Activated naive CD4-positive, alpha-beta T cell treated with anti-CD3 and anti-CD28 coated beads, Interleukin-2, amount 10 ng/mL, durations not matched to agents 5 hours and 36 hours (primary cell): ENCODE data around the gene RPS19BP1. TPM values are rescaled to one million over a fixed set of nuclear protein-coding genes. Genes with fewer than 3 reads are reported as not detected.

Experiments used
- total RNA-seq, 2 experiments: library from RNA; stranded (reverse); gene quantifications; one replicate each; pipeline ENCODE4 v1.2.3, GENCODE V29; 2021

RPS19BP1 gene, protein sequence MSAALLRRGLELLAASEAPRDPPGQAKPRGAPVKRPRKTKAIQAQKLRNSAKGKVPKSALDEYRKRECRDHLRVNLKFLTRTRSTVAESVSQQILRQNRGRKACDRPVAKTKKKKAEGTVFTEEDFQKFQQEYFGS
- 10 to 100 TPM; 59.4 to 60.9 TPM for total RNA-seq

GRCh38 chr22:39532215-39533073 lies at the start of gene RPS19BP1:
Gene RPS19BP1 (minus strand): TSS chr22:39532748. CDS start chr22:39532738, 10 bp downstream.

GRCh38 chr22:39570665-39571064 lies 38.1 kb upstream of the RPS19BP1 start, which contains the start of gene CACNA1I:
Gene CACNA1I (plus strand): TSS chr22:39570753. CDS start chr22:39570753, 0 bp downstream.

DNA sequence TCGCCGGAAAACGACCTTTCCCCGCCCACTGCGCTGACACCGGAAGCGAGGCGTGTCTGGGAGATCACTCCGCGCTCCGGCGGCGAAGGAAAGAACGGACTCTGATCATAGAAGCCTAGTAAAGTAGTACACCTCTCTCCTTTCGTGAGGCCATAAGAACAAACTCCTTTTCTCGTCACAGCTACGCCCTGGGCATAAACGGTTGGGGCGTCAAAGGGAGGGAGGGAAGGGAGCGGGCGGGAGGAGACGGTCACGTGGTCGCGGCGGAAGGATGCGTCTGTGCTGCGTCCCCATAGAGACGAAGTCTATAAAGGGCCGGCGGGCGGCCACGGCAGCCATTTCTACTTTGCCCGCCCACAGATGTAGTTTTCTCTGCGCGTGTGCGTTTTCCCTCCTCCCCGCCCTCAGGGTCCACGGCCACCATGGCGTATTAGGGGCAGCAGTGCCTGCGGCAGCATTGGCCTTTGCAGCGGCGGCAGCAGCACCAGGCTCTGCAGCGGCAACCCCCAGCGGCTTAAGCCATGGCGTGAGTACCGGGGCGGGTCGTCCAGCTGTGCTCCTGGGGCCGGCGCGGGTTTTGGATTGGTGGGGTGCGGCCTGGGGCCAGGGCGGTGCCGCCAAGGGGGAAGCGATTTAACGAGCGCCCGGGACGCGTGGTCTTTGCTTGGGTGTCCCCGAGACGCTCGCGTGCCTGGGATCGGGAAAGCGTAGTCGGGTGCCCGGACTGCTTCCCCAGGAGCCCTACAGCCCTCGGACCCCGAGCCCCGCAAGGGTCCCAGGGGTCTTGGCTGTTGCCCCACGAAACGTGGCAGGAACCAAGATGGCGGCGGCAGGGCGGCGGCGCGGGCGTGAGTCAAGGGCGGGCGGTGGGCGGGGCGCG lies 12.1 kb downstream of the RPS19BP1 start, which contains the start of gene ATF4:
Gene ATF4, plus strand, starts transcription at position 337 of the 880 bp plus-strand sequence. CDS start 884 bp downstream, outside the sequence.

GRCh38 chr22:39502109-39502788 lies 30.3 kb downstream of the RPS19BP1 start, which contains the start of gene MIEF1:
Gene MIEF1 (plus strand): TSS chr22:39502290. CDS start chr22:39511295, 9,005 bp downstream.

Other genes with a start within 250 kb of the RPS19BP1 start
- gene RPL3, start 213.1 kb downstream of the RPS19BP1 start, total RNA-seq, result 1,000 to 10,000 TPM; 2,543 to 2,590 TPM
- gene SYNGR1, start 182.8 kb downstream of the RPS19BP1 start, total RNA-seq, result under 1 TPM; 0.31 to 0.50 TPM
- 10 to 100 TPM; 43.0 to 49.9 TPM for gene TAB1, start 133.0 kb downstream of the RPS19BP1 start, total RNA-seq
- gene MGAT3, start 75.7 kb downstream of the RPS19BP1 start, total RNA-seq, result 10 to 100 TPM; 11.4 to 13.1 TPM
- gene MIEF1, start 30.5 kb downstream of the RPS19BP1 start, total RNA-seq, result 10 to 100 TPM; 32.1 to 33.2 TPM
- 100 to 1,000 TPM; 351 to 354 TPM for gene ATF4, start 12.2 kb downstream of the RPS19BP1 start, total RNA-seq
- 1 to 10 TPM; 9.6 to 9.9 TPM for gene CACNA1I, start 38.0 kb upstream of the RPS19BP1 start, total RNA-seq